NCI-H460 (cell line): Measurements from ENCODE around the gene ERGIC1. TPM values are rescaled to one million over a fixed set of nuclear protein-coding genes. Genes with fewer than 3 reads are reported as not detected.

Source experiments
- DNase-seq: peaks from one replicate; pipeline ENCODE4 v3.0.0-alpha.2; 2016; ENCODE audit warnings: low read depth; ENCODE audit errors: extremely low read depth
- total RNA-seq: library from RNA; depleted of rRNA; stranded (reverse); fragments of >200 nt; shearing (Covaris generic); gene quantifications from 2 replicates; pipeline ENCODE4 v1.2.3, GENCODE V29; 2014

Gene ERGIC1
- total RNA-seq, 1 experiment from 2014 or later: 189 TPM

- no peak for DNase-seq
Observed at GRCh38 chr5:172939611-172940267, 105.7 kb downstream of the ERGIC1 start.

- no peak for DNase-seq
Observed at GRCh38 chr5:172940268-172941066, 106.4 kb downstream of the ERGIC1 start.

DNA sequence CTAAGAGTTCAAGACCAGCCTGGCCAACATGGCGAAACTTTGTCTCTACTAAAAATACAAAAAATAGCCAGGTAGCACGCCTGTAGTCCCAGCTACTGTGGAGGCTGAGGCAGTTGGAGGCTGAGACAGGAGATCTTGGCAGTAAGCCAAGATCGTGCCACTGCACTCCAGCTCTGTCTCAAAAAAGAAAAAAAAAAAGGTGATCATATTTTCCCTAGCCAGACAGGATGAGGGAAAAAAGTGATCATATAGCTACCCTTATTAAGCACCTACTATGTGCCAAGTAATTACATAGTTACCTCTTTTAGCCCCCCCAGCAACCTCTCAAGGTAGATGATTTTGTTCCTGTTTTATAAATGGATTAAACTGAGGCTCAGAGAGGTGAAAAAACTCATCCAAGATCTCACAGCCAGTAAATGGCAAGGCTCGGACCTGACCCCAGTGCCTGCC is 107.0 kb downstream of the ERGIC1 start:
- DNase-seq: no peak

DNA sequence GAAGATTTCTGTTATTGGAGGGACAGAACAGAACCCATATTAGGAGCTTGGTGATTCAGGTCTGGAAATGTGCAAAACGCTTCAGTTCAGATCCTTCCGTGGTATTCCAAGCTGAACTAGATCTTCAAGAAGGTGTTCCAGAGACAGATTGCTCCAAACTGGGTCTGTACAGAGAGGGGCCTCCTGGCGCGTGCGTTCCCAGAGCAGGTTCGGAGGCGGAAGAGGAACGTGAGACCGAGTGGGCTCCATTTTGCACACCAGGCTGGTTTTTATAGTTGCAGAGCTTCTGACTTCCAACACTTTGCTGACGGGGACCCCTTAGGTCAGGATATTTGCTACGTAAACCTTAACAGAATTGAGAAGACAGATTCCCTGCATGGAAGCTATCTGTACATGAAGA is 108.5 kb downstream of the ERGIC1 start:
- DNase-seq: no peak

DNA sequence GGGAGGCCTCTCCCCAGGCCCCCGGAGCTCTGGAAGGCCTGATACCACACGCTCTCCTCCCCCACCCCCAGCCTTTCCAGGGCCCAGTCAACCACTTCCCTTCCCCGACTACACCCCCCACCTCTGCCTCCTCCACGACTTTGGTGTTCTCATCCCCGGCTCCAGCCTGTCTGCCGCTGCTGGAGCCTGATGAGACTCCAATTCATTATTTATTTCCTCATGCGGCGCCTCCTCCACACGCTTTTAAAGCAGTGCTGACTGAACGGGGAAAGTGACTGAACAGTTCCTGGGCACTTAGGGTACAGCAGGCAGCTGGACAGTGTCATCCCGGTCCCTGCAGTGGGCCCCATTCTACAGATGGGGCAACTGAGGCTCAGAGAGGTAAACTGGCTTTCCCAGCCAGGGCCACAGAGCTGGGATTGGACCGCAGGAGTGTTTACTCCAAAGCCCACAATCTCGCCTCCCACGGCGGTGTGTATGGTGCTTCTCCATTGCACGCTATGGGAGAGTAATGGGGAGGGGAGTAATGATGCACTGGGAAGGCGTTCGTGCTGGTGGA is 109.3 kb downstream of the ERGIC1 start:
- no peak for DNase-seq

- no peak for DNase-seq
Observed at GRCh38 chr5:172943906-172944305, 109.9 kb downstream of the ERGIC1 start.

- DNase-seq: no peak
Observed at GRCh38 chr5:172944741-172945140, 110.7 kb downstream of the ERGIC1 start.

GRCh38 chr5:172945151-172945550 is 111.1 kb downstream of the ERGIC1 start:
- no peak for DNase-seq

DNA sequence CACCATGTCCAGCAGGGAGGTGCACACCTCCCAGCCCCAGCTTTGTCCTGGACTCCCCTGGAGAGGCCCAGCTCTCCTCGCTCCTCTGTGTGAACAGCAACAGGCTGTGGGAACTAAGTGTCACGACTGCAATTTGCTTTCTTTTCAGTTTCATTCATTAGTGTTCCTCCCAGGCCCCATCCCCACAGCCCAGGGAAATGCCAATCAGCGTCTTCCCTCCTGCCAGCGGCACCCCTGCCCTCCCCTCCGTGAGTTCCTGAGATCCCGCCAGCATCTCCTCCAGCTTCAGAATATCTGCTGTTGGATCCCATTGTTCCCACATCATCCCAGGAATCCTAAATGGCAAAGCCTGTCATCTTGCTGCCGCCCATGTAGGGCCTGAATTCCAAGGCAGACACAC is 112.1 kb downstream of the ERGIC1 start:
- no peak for DNase-seq

DNA sequence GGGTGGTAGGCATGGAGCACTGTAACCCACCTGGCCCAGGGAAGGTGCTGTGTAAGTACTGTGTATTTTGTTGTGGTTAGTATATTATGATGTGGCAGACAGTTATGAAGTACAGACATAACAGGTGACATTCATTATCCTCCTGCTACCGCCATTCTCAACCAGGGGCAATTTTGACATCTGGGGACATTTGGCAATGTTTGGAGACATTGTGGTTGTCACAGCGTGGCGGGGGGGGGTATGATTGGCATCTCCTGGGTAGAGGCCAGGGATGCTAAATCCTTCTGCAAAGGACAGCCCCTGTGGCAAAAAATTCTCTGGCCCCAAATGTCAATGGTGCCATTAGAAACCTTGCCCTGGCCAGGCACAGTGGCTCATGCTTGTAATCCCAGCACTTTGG is 115.4 kb downstream of the ERGIC1 start:
- DNase-seq: no peak

- DNase-seq: no peak
Observed at GRCh38 chr5:172950176-172950965, 116.3 kb downstream of the ERGIC1 start.

DNA sequence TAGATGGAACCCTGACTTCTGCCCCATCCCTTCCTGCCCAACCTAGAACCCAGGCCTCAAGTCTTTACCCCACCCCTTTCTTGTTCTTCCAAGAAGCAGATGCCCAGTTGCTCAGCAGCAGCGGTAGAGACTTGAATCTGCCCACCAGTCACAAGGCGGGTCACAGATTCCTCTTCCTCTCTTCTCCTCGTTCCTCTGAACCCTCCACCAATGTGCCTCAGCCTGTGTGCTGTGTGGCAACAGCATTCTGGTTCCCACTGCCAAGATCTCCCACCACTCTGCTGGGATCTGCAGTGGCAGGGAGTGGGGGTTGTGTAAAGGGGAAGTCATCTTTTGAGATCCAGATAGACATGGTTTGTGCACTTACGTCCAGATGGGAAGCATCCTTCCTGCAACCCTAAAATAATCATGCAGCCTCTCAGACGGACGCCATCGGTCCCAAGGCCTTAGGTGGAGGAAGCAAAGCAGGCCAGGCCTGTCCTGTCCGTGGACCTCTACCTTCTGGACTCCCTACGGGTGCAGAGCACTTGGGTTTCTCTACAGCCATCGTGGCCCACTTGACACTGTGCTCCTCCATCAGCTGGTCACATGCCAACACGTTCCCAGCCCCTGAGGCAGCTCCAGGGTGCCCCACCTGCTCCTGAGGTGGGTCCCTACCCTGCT is 117.5 kb downstream of the ERGIC1 start:
- DNase-seq: no peak

- DNase-seq: no peak
Observed at GRCh38 chr5:172952034-172952511, 118.0 kb downstream of the ERGIC1 start.

- DNase-seq: no peak
Observed at GRCh38 chr5:172953776-172954675, 120.0 kb downstream of the ERGIC1 start.

DNA sequence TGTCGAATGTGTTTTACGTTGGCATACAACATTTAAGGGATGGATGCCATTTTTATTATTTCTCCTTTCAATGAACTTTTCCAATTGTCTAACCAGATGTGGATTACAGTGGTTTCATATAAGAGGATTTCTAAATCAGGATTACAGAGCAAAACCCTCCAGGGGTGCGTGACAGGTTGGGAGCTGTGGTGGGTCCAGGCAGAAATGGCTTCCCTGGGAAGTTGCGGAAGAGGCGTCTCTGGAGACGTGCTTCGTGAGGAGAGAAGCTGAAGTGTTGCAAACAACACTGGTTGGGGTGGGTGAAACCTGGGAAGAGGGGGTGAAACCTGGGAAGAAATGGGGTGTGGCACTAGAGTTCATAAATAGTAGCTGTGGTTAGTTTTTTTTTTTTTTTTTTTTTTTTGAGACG is 120.7 kb downstream of the ERGIC1 start:
- DNase-seq: no peak

DNA sequence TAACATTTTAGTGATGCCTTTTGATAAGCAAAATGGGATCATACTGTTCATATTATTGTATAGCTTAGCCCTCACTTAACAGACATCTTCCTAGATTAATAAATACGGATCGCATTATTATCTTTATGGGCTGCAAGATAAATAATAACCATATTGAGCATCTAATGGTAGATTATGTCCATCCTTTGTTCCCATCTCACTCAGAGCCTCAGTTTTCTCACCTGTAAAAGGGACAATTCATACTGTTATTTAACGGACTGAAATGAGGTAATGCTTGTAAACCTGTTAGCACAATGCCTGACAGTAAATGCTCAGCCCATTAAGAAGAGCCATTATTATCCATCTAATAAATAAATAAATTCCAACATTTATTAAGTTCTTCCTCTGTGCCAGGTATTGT is 122.2 kb downstream of the ERGIC1 start:
- no peak for DNase-seq

- no peak for DNase-seq
Observed at GRCh38 chr5:172956936-172957335, 122.9 kb downstream of the ERGIC1 start.

GRCh38 chr5:172957458-172957857 is 123.4 kb downstream of the ERGIC1 start:
- no peak for DNase-seq

GRCh38 chr5:172958331-172959046 is 124.4 kb downstream of the ERGIC1 start:
- peak; percentile 40 for DNase-seq
